Keratinocyte (primary cell): Measurements from ENCODE around the gene SLC39A9. TPM values are rescaled to one million over a fixed set of nuclear protein-coding genes. Genes with fewer than 3 reads are reported as not detected.

Source experiments
- DNase-seq: peaks from one replicate; pipeline ENCODE4 v3.0.0-alpha.2; 2011; ENCODE audit warnings: low read depth, missing footprints, low spot score
- FAIRE-seq: peaks from 2 replicates; lab custom pipeline; 2011; peaks lifted over from hg19 to GRCh38; lab: Jason Lieb, UNC
- H2AFZ ChIP-seq: 2 replicates; pipeline ENCODE4 v1.6.0; 2012; ENCODE audit warnings: low read length, control low read depth, inconsistent platforms; ENCODE audit not compliant: control insufficient read depth
- H3K27ac ChIP-seq: 2 replicates; pipeline ENCODE4 v1.5.1; 2011; ENCODE audit warnings: low read length; ENCODE audit not compliant: control insufficient read depth, insufficient read depth
- H3K27me3 ChIP-seq: 3 replicates; pipeline ENCODE4 v1.6.0; 2011; ENCODE audit warnings: low read length; ENCODE audit not compliant: control insufficient read depth, insufficient read depth; ENCODE audit errors: extremely low read depth
- H3K36me3 ChIP-seq, 2 experiments: 2 replicates in 1 of 2; 3 replicates in 1 of 2; pipeline ENCODE4 v1.5.1; 2011; ENCODE audit warnings: low read length in 2 of 2, mild to moderate bottlenecking in 1 of 2; ENCODE audit not compliant: control insufficient read depth in 2 of 2, insufficient read depth in 2 of 2; ENCODE audit errors: extremely low read depth in 1 of 2
- H3K4me1 ChIP-seq: 3 replicates; pipeline ENCODE4 v1.5.1; 2011; ENCODE audit warnings: low read length; ENCODE audit not compliant: control insufficient read depth, insufficient read depth; ENCODE audit errors: extremely low read depth
- H3K4me2 ChIP-seq: 3 replicates; pipeline ENCODE4 v1.6.0; 2011; ENCODE audit warnings: low read depth, low read length; ENCODE audit not compliant: control insufficient read depth, insufficient read depth; ENCODE audit errors: extremely low read depth
- H3K4me3 ChIP-seq, 3 experiments: fragments of 200-600 bp in 1 of 3; sonication (generic) in 1 of 3; 2 replicates in 2 of 3; 3 replicates in 1 of 3; pipeline ENCODE4 v1.5.1; 2011 to 2016; ENCODE audit warnings: low read length in 3 of 3, mild to moderate bottlenecking in 3 of 3, control low read depth in 2 of 3, inconsistent platforms in 1 of 3, low read depth in 1 of 3, mixed read lengths in 1 of 3, mixed run types in 1 of 3, moderate library complexity in 1 of 3; ENCODE audit not compliant: control insufficient read depth in 2 of 3, insufficient read depth in 2 of 3; ENCODE audit errors: extremely low read depth in 1 of 3
- H3K79me2 ChIP-seq: 2 replicates; pipeline ENCODE4 v1.6.0; 2012; ENCODE audit warnings: low read length; ENCODE audit not compliant: control insufficient read depth, insufficient read depth
- H3K9ac ChIP-seq: 3 replicates; pipeline ENCODE4 v1.6.0; 2011; ENCODE audit warnings: low read length; ENCODE audit not compliant: control insufficient read depth, insufficient read depth; ENCODE audit errors: extremely low read depth
- H3K9me1 ChIP-seq: 3 replicates; pipeline ENCODE4 v1.6.0; 2011; ENCODE audit warnings: low read length; ENCODE audit not compliant: control insufficient read depth, insufficient read depth; ENCODE audit errors: extremely low read depth
- H3K9me3 ChIP-seq: 2 replicates; pipeline ENCODE4 v1.5.1; 2012; ENCODE audit warnings: low read depth, low read length; ENCODE audit not compliant: control insufficient read depth
- H4K20me1 ChIP-seq: 3 replicates; pipeline ENCODE4 v1.6.0; 2011; ENCODE audit warnings: low read length; ENCODE audit not compliant: control insufficient read depth, insufficient read depth; ENCODE audit errors: extremely low read depth
- EZH2 ChIP-seq: IDR thresholded peaks from one replicate; pipeline ENCODE4 v1.6.1; 2012; ENCODE audit warnings: inconsistent platforms, mild to moderate bottlenecking, low read length, moderate library complexity
- dilution Hi-C: fragments of 300-500 bp; cut with MboI; formaldehyde crosslinking; loops from one replicate; pipeline ENCODE4 v1.7.0; 2020; ENCODE audit warnings: low sequenced_read_pairs; ENCODE audit not compliant: extremely low pct_ligation_motif_present
- polyA plus RNA-seq, 5 experiments: library from polyadenylated mRNA; depleted of rRNA in 3 of 5; stranded (reverse) in 3 of 5; stranded (forward) in 1 of 5; unstranded in 1 of 5; fragments of >200 nt; gene quantifications; 1 replicate in 1 of 5; 2 replicates in 3 of 5; 3 replicates in 1 of 5; pipeline versions ENCODE4 v1.2.1 to v1.2.3, GENCODE V29; 2011 to 2012; ENCODE audit warnings: missing spikeins in 2 of 5, low read depth in 1 of 5, low replicate concordance in 1 of 5
- TF ChIP-seq, protein P1 (sequence below), 3 experiments: IDR thresholded peaks in 1 of 3; conservative IDR thresholded peaks in 1 of 3; optimal IDR thresholded peaks in 1 of 3; 2 replicates in 2 of 3; 3 replicates in 1 of 3; pipeline versions ENCODE3 to v1.5.1; 2011; ENCODE audit warnings: low read length in 3 of 3, mild to moderate bottlenecking in 3 of 3, moderate library complexity in 2 of 3, control low read depth in 1 of 3, inconsistent platforms in 1 of 3; ENCODE audit not compliant: insufficient read depth in 2 of 3; ENCODE audit errors: extremely low read depth in 1 of 3

SLC39A9 gene
- polyA plus RNA-seq, 1 donor (not counting 4 experiments of a cell fraction or from before 2014, with no cell fraction given), result 58.8 TPM

DNA sequence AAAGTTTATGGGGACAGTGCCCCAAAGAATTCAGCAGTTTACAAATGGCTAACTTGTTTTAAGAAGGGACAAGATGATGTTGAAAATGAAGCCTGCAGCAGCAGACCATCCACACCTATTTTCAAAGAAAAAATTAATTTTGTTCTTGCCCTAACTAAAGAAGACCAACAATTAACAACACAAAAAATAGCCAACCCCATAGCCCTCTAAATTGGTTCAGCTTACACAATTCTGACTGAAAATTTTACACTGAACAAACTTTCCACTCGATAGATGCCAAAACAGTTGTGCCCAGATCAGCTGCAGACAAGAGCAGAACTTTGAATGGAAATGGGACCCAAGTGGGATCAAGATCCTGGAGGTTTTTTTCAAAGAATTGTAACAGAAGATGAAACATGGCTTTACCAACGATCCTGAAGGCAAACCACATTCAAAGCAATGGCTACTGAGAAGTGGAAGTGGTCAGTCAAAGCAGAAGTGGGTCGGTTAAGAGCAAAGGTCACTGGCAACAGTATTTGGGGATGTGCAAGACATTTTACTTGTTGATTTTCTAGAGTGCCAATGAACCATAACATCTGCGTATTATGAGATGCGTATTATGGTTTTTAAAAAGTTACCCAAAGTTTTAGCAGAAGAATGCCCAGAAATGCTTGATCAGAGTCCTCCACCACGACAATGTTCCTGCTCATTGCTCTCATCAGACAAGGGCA lies 30.0 kb downstream of the SLC39A9 start:
- no peak for FAIRE-seq
- peaks cover 2% of the 10 kb centered on the region for H4K20me1 ChIP-seq
- H3K4me2 ChIP-seq, result no peak overlapping the region
- peaks cover 7 to 15% of the 10 kb centered on the region in 2 experiments for H3K36me3 ChIP-seq
- no peak overlapping the region for H3K9ac ChIP-seq
- no peaks in the 10 kb centered on the region for H3K9me3 ChIP-seq
- no peak for TF ChIP-seq EZH2
- TF ChIP-seq, protein P1, sequence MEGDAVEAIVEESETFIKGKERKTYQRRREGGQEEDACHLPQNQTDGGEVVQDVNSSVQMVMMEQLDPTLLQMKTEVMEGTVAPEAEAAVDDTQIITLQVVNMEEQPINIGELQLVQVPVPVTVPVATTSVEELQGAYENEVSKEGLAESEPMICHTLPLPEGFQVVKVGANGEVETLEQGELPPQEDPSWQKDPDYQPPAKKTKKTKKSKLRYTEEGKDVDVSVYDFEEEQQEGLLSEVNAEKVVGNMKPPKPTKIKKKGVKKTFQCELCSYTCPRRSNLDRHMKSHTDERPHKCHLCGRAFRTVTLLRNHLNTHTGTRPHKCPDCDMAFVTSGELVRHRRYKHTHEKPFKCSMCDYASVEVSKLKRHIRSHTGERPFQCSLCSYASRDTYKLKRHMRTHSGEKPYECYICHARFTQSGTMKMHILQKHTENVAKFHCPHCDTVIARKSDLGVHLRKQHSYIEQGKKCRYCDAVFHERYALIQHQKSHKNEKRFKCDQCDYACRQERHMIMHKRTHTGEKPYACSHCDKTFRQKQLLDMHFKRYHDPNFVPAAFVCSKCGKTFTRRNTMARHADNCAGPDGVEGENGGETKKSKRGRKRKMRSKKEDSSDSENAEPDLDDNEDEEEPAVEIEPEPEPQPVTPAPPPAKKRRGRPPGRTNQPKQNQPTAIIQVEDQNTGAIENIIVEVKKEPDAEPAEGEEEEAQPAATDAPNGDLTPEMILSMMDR (optimal IDR thresholded peaks at IDR 0.05 in 1 of 3, IDR thresholded peaks at IDR 0.05 in 1 of 3, conservative IDR thresholded peaks at IDR 0.05 in 1 of 3; ENCODE audit: extremely low read depth in 1 of 3, insufficient read depth in 2 of 3, low read length in 3 of 3), result no peak
- peaks cover 11% of the 10 kb centered on the region for H3K79me2 ChIP-seq
- no peaks in the 10 kb centered on the region for H3K9me1 ChIP-seq
- dilution Hi-C loops, result no loop called here
- H3K27me3 ChIP-seq, result no peaks in the 10 kb centered on the region
- no peak overlapping the region for H3K27ac ChIP-seq
- no peak overlapping the region for H3K4me3 ChIP-seq
- H3K4me1 ChIP-seq, result peaks cover 6% of the 10 kb centered on the region
- no peak overlapping the region for H2AFZ ChIP-seq
- DNase-seq, result no peak

DNA sequence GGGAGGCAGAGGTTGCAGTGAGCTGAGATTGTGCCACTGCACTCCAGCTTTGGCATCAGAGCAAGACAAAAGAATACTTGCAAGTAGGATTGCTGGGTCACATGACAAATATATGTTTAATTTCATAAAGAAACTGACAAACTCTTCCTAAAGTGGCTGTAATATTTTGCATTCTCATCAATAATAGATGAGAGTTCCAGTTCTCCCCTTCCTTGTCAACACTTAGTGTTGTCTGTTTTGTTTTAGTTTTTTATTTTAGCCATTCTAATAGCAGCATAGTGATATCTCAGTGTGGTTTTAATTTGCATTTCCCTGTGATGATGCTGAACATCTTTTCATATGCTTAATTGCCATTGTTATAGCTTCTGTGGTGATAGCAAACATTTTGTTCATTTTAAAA lies 31.2 kb downstream of the SLC39A9 start:
- Histone ChIP-seq H3K9me1 (no peaks in the 10 kb centered on the region), H3K27ac (no peak overlapping the region), H3K27me3 (no peaks in the 10 kb centered on the region), H3K9me3 (no peaks in the 10 kb centered on the region), H3K4me1 (peaks cover 6% of the 10 kb centered on the region), H3K79me2 (peaks cover 11% of the 10 kb centered on the region), H3K9ac (no peak overlapping the region), H3K36me3 (peaks cover 7 to 9% of the 10 kb centered on the region in 2 experiments), H4K20me1 (no peaks in the 10 kb centered on the region), H2AFZ (no peak overlapping the region), H3K4me3 (no peak overlapping the region), H3K4me2 (no peak overlapping the region)
- DNase-seq (no peak), FAIRE-seq (no peak)
- TF ChIP-seq EZH2, result no peak
- TF ChIP-seq, protein P1 (optimal IDR thresholded peaks at IDR 0.05 in 1 of 3, IDR thresholded peaks at IDR 0.05 in 1 of 3, conservative IDR thresholded peaks at IDR 0.05 in 1 of 3; ENCODE audit: extremely low read depth in 1 of 3, insufficient read depth in 2 of 3, low read length in 3 of 3), result no peak
- dilution Hi-C loops, result no loop called here
